ENCODE measurements around the gene ADGRF5.

DNA sequence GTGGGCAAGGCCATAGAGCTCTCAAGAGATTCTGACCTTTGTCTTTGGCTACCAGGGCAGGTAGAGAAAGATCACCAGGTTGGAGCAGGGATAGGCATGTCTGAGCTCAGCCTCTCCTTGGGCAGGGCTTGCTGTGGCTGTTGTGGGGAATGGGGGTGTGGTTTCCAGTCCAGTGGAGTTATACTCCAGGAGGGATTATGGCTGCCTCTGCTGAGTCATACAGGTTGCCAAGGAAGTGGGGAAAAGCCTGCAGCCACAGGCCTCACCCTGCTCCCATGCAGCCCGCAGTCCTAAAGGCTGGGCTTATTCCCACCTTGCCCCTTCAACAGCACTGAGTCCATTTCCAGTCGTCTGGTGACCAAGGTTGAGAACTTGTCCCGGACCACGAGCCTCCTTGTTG lies 106.6 kb downstream of the ADGRF5 start:
- TF ChIP-seq, protein P1, sequence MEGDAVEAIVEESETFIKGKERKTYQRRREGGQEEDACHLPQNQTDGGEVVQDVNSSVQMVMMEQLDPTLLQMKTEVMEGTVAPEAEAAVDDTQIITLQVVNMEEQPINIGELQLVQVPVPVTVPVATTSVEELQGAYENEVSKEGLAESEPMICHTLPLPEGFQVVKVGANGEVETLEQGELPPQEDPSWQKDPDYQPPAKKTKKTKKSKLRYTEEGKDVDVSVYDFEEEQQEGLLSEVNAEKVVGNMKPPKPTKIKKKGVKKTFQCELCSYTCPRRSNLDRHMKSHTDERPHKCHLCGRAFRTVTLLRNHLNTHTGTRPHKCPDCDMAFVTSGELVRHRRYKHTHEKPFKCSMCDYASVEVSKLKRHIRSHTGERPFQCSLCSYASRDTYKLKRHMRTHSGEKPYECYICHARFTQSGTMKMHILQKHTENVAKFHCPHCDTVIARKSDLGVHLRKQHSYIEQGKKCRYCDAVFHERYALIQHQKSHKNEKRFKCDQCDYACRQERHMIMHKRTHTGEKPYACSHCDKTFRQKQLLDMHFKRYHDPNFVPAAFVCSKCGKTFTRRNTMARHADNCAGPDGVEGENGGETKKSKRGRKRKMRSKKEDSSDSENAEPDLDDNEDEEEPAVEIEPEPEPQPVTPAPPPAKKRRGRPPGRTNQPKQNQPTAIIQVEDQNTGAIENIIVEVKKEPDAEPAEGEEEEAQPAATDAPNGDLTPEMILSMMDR (IDR thresholded peaks at IDR 0.05; ENCODE audit: low read depth, low read length), result no peak
- no peak for TF ChIP-seq EZH2phosphoT487 (IDR thresholded peaks at IDR 0.05; ENCODE audit: low read depth)
